Body of pancreas (tissue), 4 donors: ENCODE measurements around the gene ADGRA3. TPM values are rescaled to one million over a fixed set of nuclear protein-coding genes. Genes with fewer than 3 reads are reported as not detected.

Source experiments
- ATAC-seq: fragments of 150-250 bp; one replicate; pipeline ENCODE4 v1.9.1; 2016
- DNase-seq, 4 donors: peaks; one replicate each; pipeline ENCODE4 v3.0.0-alpha.2; 2019
- H3K27ac ChIP-seq, 4 donors: fragments of 200-600 bp; sonication (generic); 1 replicate in 3 of 4; 2 replicates in 1 of 4; pipeline versions ENCODE4 v1.5.1 to v1.6.1; 2016 to 2019; ENCODE audit warnings: mild to moderate bottlenecking in 1 of 4, mixed read lengths in 1 of 4, moderate library complexity in 1 of 4
- H3K27me3 ChIP-seq, 2 donors: fragments of 200-600 bp; sonication (generic); one replicate each; pipeline ENCODE4 v1.6.0; 2016; ENCODE audit warnings: mild to moderate bottlenecking in 1 of 2
- H3K36me3 ChIP-seq, 2 donors: fragments of 200-600 bp; sonication (generic); replicated peaks in 1 of 2; 2 replicates each; pipeline ENCODE4 v1.5.1; 2016; ENCODE audit warnings: low read depth in 2 of 2; ENCODE audit not compliant: insufficient read depth in 1 of 2
- H3K4me1 ChIP-seq: fragments of 200-600 bp; sonication (generic); one replicate; pipeline ENCODE4 v1.6.0; 2016
- H3K4me3 ChIP-seq, 2 donors: fragments of 200-600 bp; sonication (generic); 1 replicate in 1 of 2; 2 replicates in 1 of 2; pipeline ENCODE4 v1.5.1; 2016 to 2019
- H3K9me3 ChIP-seq, 3 donors: fragments of 200-600 bp; sonication (generic); 1 replicate in 2 of 3; 2 replicates in 1 of 3; pipeline ENCODE4 v1.5.1; 2016
- CTCF ChIP-seq, 7 experiments: fragments of 450-650 bp in 4 of 7; fragments of 200-600 bp in 3 of 7; sonication (generic) in 3 of 7; IDR thresholded peaks; one replicate each; pipeline ENCODE4 v1.5.1; 2016 to 2019; ENCODE audit warnings: antibody characterized with exemption in 7 of 7
- POLR2A ChIP-seq, 3 donors: fragments of 450-650 bp; IDR thresholded peaks; one replicate each; pipeline ENCODE4 v1.6.1; 2016; ENCODE audit warnings: antibody characterized with exemption in 3 of 3, mild to moderate bottlenecking in 2 of 3
- WGBS, 2 donors: methylation state at CpG; one replicate each; pipeline ENCODE4 v1.1.5; 2017; 5-methylcytosine and 5-hydroxymethylcytosine counted together
- intact Hi-C: fragments of 100-400 bp; cut with DNase I; formaldehyde crosslinking; loops from one replicate; pipeline ENCODE4 v1.15.1; 2023
- total RNA-seq, 2 donors: library from RNA; depleted of rRNA; stranded (reverse); fragments of >200 nt; gene quantifications; one replicate each; pipeline ENCODE4 v1.1.0, GENCODE V29; 2016

The ADGRA3 gene
- total RNA-seq, 2 donors from 2014 or later = 29.3 to 45.9 TPM

DNA sequence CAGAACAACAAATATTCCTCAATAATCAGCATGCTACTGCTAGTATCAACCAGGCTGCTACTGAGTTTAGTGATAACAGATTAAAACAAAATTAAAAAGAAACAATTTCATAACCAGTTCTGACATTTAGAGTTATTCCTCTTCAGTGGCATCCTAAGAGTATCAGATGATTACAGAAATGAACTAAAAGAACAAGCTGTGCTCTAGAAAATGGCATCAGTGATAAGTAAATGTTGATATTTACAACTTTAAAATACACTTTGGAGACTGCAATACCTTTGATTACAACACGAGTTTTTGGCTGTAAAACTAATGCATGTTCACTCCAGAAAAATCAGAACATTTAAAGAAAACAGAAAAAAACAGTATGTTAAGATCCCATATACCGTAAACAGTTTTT lies 72.9 kb downstream of the ADGRA3 start:
- Histone ChIP-seq H3K9me3 (no peaks in the 10 kb centered on the region), H3K4me3 (no peak overlapping the region), H3K27ac (no peak overlapping the region), H3K27me3 (no peaks in the 10 kb centered on the region), H3K4me1 (no peaks in the 10 kb centered on the region), H3K36me3 (no peaks in the 10 kb centered on the region)
- DNase-seq (no peak), ATAC-seq (no peak)
- WGBS, 2 donors = 63 to 68% methylated on average over 2 of the region's 2 CpGs
- intact Hi-C loops = no loop called here
- no peak for TF ChIP-seq POLR2A (IDR thresholded peaks at IDR 0.05)
- no peak for TF ChIP-seq CTCF (IDR thresholded peaks at IDR 0.05)

DNA sequence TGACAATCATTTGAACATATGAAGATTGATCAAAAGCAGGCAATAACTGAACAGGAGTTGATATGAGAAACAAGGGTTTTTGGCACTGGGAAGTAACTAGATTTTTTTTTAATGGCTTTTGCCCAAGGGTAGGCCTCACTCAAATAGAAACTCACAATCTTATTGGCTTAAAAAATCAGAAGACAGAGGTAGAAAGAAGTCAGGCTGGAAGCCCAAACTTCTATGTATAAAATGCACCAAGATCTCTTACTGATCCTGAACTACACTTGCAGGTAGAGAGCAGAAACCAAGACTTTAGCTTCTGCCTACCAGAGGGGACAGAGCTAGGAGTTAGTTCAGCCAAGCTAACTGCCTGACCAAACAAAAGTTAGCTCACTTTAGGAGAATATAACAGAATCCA lies 74.9 kb downstream of the ADGRA3 start:
- intact Hi-C loops = no loop called here
- no peak for TF ChIP-seq POLR2A (IDR thresholded peaks at IDR 0.05)
- TF ChIP-seq CTCF (IDR thresholded peaks at IDR 0.05) = no peak
- Histone ChIP-seq H3K4me3 (no peak overlapping the region), H3K36me3 (no peaks in the 10 kb centered on the region), H3K4me1 (no peaks in the 10 kb centered on the region), H3K27me3 (no peaks in the 10 kb centered on the region), H3K9me3 (no peaks in the 10 kb centered on the region), H3K27ac (no peak overlapping the region)
- ATAC-seq = no peak
- DNase-seq = no peak

GRCh38 chr4:22439947-22440346 lies 75.9 kb downstream of the ADGRA3 start:
- intact Hi-C loops = no loop called here
- 83 to 90% methylated on average over 2 of the region's 2 CpGs for WGBS, 2 donors

GRCh38 chr4:22435652-22436051 lies 80.2 kb downstream of the ADGRA3 start:
- 14 to 22% methylated on average over 2 of the region's 2 CpGs for whole genome bisulfite sequencing, 2 donors
- intact Hi-C loops = no loop called here
- Histone ChIP-seq H3K9me3 (no peaks in the 10 kb centered on the region), H3K4me1 (no peaks in the 10 kb centered on the region), H3K27me3 (no peaks in the 10 kb centered on the region), H3K27ac (no peak overlapping the region), H3K4me3 (no peak overlapping the region), H3K36me3 (peaks cover 0 to 2% of the 10 kb centered on the region in 2 donors)
- no peak for DNase-seq
- TF ChIP-seq CTCF (IDR thresholded peaks at IDR 0.05) (no peak), POLR2A (IDR thresholded peaks at IDR 0.05) (no peak)
- ATAC-seq = no peak

More at GRCh38 chr4:22439947-22440346, 75.9 kb downstream of the ADGRA3 start:
- TF ChIP-seq POLR2A (IDR thresholded peaks at IDR 0.05) (no peak), CTCF (IDR thresholded peaks at IDR 0.05) (no peak)
- DNase-seq (no peak), ATAC-seq (no peak)
- Histone ChIP-seq H3K4me3 (no peak overlapping the region), H3K9me3 (no peaks in the 10 kb centered on the region), H3K27ac (no peak overlapping the region), H3K27me3 (no peaks in the 10 kb centered on the region), H3K4me1 (no peaks in the 10 kb centered on the region), H3K36me3 (peaks cover 0 to 2% of the 10 kb centered on the region in 2 donors)

- Histone ChIP-seq H3K4me3 (no peak overlapping the region), H3K36me3 (peaks cover 0 to 2% of the 10 kb centered on the region in 2 donors), H3K9me3 (no peaks in the 10 kb centered on the region), H3K27ac (no peak overlapping the region), H3K4me1 (no peaks in the 10 kb centered on the region), H3K27me3 (no peaks in the 10 kb centered on the region)
- DNase-seq (peak; percentile 27 to 57 (median 42)), ATAC-seq (peak; percentile 40)
- 31 to 32% methylated on average over 6 of the region's 6 CpGs for WGBS, 2 donors
- intact Hi-C loops = no loop called here
- TF ChIP-seq CTCF (IDR thresholded peaks at IDR 0.05) = peak in 3 of 7 experiments; percentile 23 to 50 (median 34)
- TF ChIP-seq POLR2A (IDR thresholded peaks at IDR 0.05) = no peak
These were observed 81.0 kb downstream of the ADGRA3 start for GRCh38 chr4:22434895-22435294.
